ENCODE measurements around the gene DIS3L2.
"Not testable (repeated sequence)": the region's sequence is repeated elsewhere in the genome, so short reads cannot be mapped to it uniquely, and the experiment has no call there.

The DIS3L2 gene

DNA sequence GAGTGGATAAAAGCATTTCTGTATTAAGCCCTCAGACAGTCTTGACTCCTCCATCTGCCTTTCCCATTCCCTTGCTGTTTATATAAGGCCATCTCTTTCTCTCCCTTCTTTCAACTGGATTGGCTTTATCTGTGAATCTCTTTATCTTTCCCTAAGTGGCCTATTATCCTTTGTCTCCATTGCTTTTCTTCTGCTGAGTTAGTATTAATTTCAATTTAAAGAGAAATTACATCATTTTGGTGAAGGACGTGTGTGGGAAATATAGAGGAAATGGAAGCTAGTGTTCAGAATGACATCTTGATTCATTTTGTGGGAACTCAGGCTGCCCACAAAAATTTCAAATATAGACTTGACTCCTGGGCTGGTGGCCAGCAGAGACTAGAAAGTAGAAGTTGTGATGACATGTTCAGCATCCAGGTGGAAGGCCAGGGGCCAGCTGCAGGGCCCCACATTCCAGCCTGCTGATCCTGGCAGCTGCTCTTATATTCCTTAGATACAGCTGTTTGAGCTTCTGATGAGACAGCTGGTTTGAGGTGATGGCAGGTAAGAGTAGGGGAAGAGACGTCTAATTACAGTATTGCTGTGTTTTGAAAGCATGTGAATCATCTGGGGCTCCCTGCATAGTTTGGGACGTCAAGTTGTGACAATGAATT lies 52.3 kb downstream of the DIS3L2 start:
- no peak for DNase-seq (ENCODE audit: low spot score)

DNA sequence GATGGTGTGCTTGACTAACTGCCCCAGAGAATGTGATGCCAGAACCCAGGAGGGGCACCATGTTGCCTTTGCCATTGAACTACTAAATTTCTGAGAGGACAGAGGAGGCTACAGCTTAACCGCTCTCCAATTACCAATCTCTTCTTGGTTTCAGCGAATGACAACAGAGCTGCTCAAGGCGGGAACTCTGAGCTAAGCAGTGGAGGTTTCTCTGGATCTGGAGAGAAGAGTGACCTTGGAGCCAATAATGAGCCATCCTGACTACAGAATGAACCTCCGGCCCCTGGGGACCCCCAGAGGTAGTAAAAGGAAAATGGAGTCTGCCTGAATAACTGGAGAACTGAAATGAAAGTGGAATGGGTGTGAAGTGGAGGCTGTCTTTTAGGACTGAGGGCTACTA lies 53.2 kb downstream of the DIS3L2 start:
- DNase-seq (ENCODE audit: low spot score), result no peak

- no peak for DNase-seq (ENCODE audit: low spot score)
These were observed 56.7 kb downstream of the DIS3L2 start for GRCh38 chr2:232018181-232018580.

- no peak for DNase-seq (ENCODE audit: low spot score)
These were observed 61.2 kb downstream of the DIS3L2 start for GRCh38 chr2:232022718-232023117.

DNA sequence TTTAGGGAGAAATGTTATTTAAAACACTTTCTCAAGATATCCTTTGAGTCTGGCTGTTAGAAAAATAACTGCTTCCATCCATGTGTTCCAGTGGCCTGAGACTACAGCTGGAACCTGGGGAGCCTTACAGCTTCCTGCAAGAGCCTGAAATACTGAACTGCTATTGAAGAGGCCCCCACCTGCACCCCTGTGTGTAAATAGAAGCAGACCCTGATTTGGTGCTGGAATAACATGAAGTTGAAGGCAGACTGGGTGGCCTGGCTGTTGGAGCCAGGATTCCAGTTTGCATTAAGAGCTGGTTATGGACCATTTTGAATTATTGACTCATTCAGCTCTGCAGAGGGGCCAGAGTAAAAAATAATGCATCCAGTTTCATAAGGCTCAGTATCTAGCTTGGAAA lies 61.9 kb downstream of the DIS3L2 start:
- no peak for DNase-seq (ENCODE audit: low spot score)

DNA sequence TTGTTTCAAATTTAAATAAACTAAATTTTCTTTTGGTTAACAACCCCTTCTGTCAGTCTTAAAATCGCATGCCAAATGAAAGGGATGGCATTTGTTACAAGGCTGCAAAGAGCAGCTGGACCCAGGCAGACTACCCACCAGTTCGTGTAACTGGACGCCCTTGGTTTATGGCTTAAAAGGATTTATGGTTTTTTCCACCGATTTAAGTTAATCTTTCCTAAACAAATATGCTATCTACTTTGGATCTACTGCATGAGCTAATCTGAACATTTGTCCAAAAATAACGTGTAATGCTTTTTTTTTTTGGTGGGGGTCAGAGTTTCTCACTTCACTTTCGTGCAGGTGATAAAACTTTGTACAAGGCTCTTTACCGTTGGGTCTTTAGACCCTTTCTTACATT lies 62.9 kb downstream of the DIS3L2 start:
- DNase-seq (ENCODE audit: low spot score), result no peak

- no peak for DNase-seq (ENCODE audit: low spot score)
These were observed 65.4 kb downstream of the DIS3L2 start for GRCh38 chr2:232026910-232027309.

- no peak for DNase-seq (ENCODE audit: low spot score)
These were observed 66.0 kb downstream of the DIS3L2 start for GRCh38 chr2:232027530-232027929.

DNA sequence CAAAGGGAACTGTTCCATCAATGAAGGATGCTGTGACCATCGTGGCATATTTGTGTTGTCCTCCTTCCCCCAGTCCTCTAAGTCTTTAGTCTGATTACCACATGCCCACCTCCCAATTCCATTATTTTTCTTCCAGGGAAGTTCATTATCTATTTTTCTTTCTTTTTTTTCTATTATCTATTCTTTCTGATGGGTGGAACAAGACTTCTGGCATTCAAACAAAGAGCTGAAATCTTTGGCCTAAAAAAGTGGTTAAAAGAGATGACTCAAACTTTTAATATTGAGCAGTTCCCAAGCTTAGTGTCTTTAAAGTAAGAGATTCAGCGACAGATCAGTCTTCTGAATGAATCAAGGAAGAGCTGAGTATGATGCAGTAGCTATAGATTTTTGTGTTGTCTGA lies 66.6 kb downstream of the DIS3L2 start:
- DNase-seq (ENCODE audit: low spot score), result no peak

DNA sequence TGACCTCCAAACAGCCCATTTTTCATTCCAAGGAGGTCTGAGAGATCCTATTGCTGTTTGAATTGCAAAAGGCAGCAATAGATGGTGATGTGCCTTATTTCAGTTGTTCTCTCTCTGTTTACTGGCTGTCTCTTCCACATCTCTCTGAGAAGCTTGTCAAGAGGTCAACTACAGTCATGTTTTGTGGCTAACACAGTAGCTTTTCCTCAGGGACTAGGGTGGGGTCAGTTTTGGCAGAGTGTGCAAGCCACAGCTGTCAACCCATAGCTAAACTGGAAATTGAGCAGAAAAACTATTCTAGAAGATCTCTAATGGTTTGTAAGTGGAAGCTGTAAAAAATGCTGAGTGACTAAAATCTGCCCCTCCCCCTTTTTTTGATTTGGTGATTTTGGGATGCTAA lies 67.1 kb downstream of the DIS3L2 start:
- no peak for DNase-seq (ENCODE audit: low spot score)

DNA sequence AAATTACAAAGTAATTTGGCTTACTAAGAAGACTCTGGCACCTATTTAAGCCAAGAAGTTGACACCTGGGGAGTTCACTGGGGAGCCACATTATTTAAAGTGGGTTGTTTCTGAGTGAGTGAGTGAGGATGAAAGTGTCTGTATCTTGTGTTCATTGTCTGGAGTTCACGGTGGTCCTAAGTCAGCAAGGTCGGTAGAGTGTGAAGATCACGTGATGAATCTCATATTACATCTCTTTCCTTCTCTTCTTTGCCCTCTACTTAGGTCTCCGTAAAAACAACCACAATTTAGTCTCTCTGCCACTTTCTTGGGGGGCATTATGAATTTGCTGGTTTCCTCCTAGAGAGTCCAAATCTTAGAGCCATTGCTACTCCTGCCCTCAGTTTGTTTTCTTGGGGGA lies 67.8 kb downstream of the DIS3L2 start:
- no peak for DNase-seq (ENCODE audit: low spot score)

DNA sequence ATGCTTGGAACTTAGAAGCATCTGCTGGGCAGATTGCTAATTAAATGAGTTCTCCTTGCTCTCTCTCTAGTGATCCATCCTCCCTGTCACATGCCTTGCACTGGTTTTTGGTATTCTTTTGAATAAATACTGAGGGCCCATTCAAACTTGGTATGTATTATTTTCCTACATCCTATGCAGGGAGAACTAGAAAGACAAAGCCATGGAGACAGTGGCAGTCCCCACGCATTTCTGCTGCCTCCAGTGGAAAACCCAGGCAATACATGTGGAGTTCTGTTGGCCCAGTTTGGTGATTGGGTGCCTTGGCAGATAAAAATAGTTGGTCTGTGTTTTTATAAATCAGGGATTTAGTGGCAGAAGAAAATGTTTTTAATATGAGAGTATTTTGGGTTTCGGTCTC lies 68.7 kb downstream of the DIS3L2 start:
- DNase-seq (ENCODE audit: low spot score), result no peak

- DNase-seq (ENCODE audit: low spot score), result not testable (repeated sequence)
These were observed 73.8 kb downstream of the DIS3L2 start for GRCh38 chr2:232035292-232035691.

DNA sequence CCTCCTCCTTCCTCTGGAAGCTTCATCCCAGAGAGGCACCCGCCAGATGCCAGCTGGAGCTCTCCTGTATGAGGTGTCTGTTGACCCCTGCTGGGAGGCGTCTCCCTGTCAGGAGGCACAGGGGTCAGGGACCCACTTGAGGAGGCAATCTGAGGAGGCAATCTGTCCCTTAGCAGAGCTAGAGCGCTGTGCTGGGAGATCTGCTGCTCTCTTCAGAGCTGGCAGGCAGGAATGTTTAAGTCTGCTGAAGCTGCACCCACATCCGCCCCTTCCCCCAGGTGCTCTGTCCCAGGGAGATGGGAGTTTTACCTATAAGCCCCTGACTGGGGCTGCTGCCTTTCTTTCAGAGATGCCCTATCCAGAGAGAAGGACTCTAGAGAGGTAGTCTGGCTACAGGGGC lies 75.4 kb downstream of the DIS3L2 start:
- DNase-seq (ENCODE audit: low spot score), result not testable (repeated sequence)

GRCh38 chr2:232038251-232038880 lies 76.9 kb downstream of the DIS3L2 start:
- DNase-seq (ENCODE audit: low spot score), result no peak

- no peak for DNase-seq (ENCODE audit: low spot score)
These were observed 77.5 kb downstream of the DIS3L2 start for GRCh38 chr2:232038881-232039485.

GRCh38 chr2:232042911-232043574 lies 81.5 kb downstream of the DIS3L2 start:
- no peak for DNase-seq (ENCODE audit: low spot score)

- no peak for DNase-seq (ENCODE audit: low spot score)
These were observed 82.5 kb downstream of the DIS3L2 start for GRCh38 chr2:232043966-232044365.

GRCh38 chr2:232049350-232049749 lies 87.8 kb downstream of the DIS3L2 start:
- no peak for DNase-seq (ENCODE audit: low spot score)

GRCh38 chr2:232052591-232052990 lies 91.1 kb downstream of the DIS3L2 start:
- DNase-seq (ENCODE audit: low spot score), result no peak

- no peak for DNase-seq (ENCODE audit: low spot score)
These were observed 92.3 kb downstream of the DIS3L2 start for GRCh38 chr2:232053777-232054176.

DNA sequence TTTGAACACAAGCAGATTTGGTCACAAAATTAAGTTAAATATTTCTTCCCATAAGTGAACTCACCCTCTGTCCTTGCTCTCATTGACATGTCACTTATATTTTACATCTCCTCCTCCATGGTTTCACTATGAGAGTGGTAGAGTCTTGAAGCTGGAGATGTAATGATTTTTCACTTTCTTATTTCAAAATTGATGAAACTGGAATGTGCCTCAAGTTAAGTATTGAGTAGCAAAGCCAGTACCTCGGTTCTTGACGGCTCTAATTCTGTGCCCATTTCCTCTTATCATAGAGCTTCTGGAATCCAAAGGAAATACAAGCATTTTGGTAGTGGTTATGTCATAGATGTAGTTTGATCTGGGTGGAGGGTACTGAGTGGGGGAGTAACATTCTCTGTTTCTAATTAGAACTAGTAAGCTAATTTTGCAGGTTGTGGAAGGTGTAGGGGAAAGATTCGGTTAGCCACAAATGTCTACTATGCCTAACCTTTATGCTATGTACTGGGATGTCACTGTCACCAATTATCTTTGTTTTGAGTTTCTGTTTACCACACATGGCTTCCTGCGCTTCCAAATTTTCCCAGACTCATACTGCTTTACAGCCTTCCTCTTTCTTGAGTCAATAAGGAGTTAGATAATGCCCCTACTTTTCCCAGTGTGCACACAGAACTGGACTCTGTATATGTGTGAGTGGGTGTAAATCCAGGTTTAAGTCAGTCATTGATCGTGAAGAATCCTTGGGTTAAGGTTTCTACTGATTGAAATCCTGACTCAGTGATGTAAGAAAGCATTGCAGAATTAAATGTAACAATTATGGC lies 96.8 kb downstream of the DIS3L2 start:
- no peak for DNase-seq (ENCODE audit: low spot score)

All from CD4-positive, alpha-beta T cell treated with Interleukin-6 at 100 ng/mL for 8 hours (primary cell).